HEK293 (cell line): Measurements from ENCODE around the gene ZNF211.

ENCODE experiments used
- AEBP2 ChIP-seq: fragments of 450-650 bp; formaldehyde crosslinking; IDR thresholded peaks from 2 replicates; pipeline ENCODE4 v1.5.1; 2016; ENCODE audit warnings: missing biosample characterization, missing genetic modification characterization, borderline replicate concordance
- EGR2 ChIP-seq: fragments of 450-650 bp; formaldehyde crosslinking; IDR thresholded peaks from 2 replicates; pipeline ENCODE4 v1.5.1; 2016; ENCODE audit warnings: low read depth, missing biosample characterization, missing genetic modification characterization
- KLF8 ChIP-seq: fragments of 450-650 bp; formaldehyde crosslinking; IDR thresholded peaks from 2 replicates; pipeline ENCODE4 v1.5.1; 2016; ENCODE audit warnings: missing biosample characterization, missing genetic modification characterization
- MEIS1 ChIP-seq: sonication (generic); formaldehyde crosslinking; IDR thresholded peaks from 2 replicates; pipeline ENCODE4 v1.8.1; 2022; ENCODE audit warnings: missing genetic modification reagents, mild to moderate bottlenecking, borderline replicate concordance
- SP2 ChIP-seq: fragments of 450-650 bp; formaldehyde crosslinking; IDR thresholded peaks from 2 replicates; pipeline ENCODE4 v1.5.1; 2016; ENCODE audit warnings: missing biosample characterization, missing genetic modification characterization
- SP7 ChIP-seq: fragments of 450-650 bp; formaldehyde crosslinking; IDR thresholded peaks from 2 replicates; pipeline ENCODE4 v1.5.1; 2016; ENCODE audit warnings: missing biosample characterization, missing genetic modification characterization
- WT1 ChIP-seq: fragments of 450-650 bp; formaldehyde crosslinking; IDR thresholded peaks from 2 replicates; pipeline ENCODE4 v1.5.1; 2016; ENCODE audit warnings: missing biosample characterization, missing genetic modification characterization
- ZBTB17 ChIP-seq: fragments of 450-650 bp; formaldehyde crosslinking; IDR thresholded peaks from 2 replicates; pipeline ENCODE4 v1.5.1; 2016; ENCODE audit warnings: missing biosample characterization, missing genetic modification characterization
- ZFHX2 ChIP-seq: fragments of 450-650 bp; formaldehyde crosslinking; conservative IDR thresholded peaks from 2 replicates; pipeline ENCODE4 v1.5.1; 2016; ENCODE audit warnings: missing biosample characterization, missing genetic modification characterization
- ZNF114 ChIP-seq: fragments of 450-650 bp; formaldehyde crosslinking; IDR thresholded peaks from 2 replicates; pipeline ENCODE4 v1.5.0; 2017; ENCODE audit warnings: missing biosample characterization, missing genetic modification characterization
- ZNF184 ChIP-seq: fragments of 450-650 bp; IDR thresholded peaks from 2 replicates; pipeline ENCODE4 v1.5.1; 2018; ENCODE audit warnings: missing biosample characterization, mild to moderate bottlenecking, missing genetic modification characterization
- ZNF202 ChIP-seq: fragments of 450-650 bp; formaldehyde crosslinking; IDR thresholded peaks from 2 replicates; pipeline ENCODE4 v1.5.1; 2016; ENCODE audit warnings: missing biosample characterization, missing genetic modification characterization, borderline replicate concordance
- ZNF24 ChIP-seq: fragments of 450-650 bp; formaldehyde crosslinking; IDR thresholded peaks from 2 replicates; pipeline ENCODE4 v1.5.1; 2016; ENCODE audit warnings: missing biosample characterization, missing genetic modification characterization
- ZNF248 ChIP-seq: fragments of 450-650 bp; formaldehyde crosslinking; IDR thresholded peaks from 2 replicates; pipeline ENCODE4 v1.5.1; 2017; ENCODE audit warnings: missing biosample characterization, missing genetic modification characterization
- ZNF311 ChIP-seq: fragments of 450-650 bp; formaldehyde crosslinking; IDR thresholded peaks from 2 replicates; pipeline ENCODE4 v1.5.1; 2017; ENCODE audit warnings: missing biosample characterization, missing genetic modification characterization, borderline replicate concordance
- ZNF350 ChIP-seq: fragments of 450-650 bp; formaldehyde crosslinking; IDR thresholded peaks from 2 replicates; pipeline ENCODE4 v1.5.0; 2017; ENCODE audit warnings: missing biosample characterization, mild to moderate bottlenecking, missing genetic modification characterization
- ZNF37A ChIP-seq: fragments of 450-650 bp; IDR thresholded peaks from 2 replicates; pipeline ENCODE4 v1.5.1; 2018; ENCODE audit warnings: missing biosample characterization, missing genetic modification characterization
- ZNF544 ChIP-seq: fragments of 450-650 bp; formaldehyde crosslinking; IDR thresholded peaks from 2 replicates; pipeline ENCODE4 v1.5.0; 2017; ENCODE audit warnings: missing biosample characterization, missing genetic modification characterization
- ZNF561 ChIP-seq: fragments of 450-650 bp; IDR thresholded peaks from 2 replicates; pipeline ENCODE4 v1.5.1; 2018; ENCODE audit warnings: missing biosample characterization, missing genetic modification characterization, borderline replicate concordance
- ZNF596 ChIP-seq: fragments of 450-650 bp; IDR thresholded peaks from 2 replicates; pipeline ENCODE4 v1.5.0; 2018; ENCODE audit warnings: missing biosample characterization, mild to moderate bottlenecking, missing genetic modification characterization, moderate library complexity
- ZNF639 ChIP-seq: fragments of 450-650 bp; formaldehyde crosslinking; IDR thresholded peaks from 2 replicates; pipeline ENCODE4 v1.5.1; 2016; ENCODE audit warnings: missing biosample characterization, missing genetic modification characterization
- ZNF658 ChIP-seq: fragments of 450-650 bp; formaldehyde crosslinking; IDR thresholded peaks from 2 replicates; pipeline ENCODE4; 2016; ENCODE audit warnings: missing biosample characterization, missing genetic modification characterization
- ZNF660 ChIP-seq: fragments of 450-650 bp; IDR thresholded peaks from 2 replicates; pipeline ENCODE4 v1.5.1; 2018; ENCODE audit warnings: missing biosample characterization, mild to moderate bottlenecking, missing genetic modification characterization
- ZNF830 ChIP-seq: fragments of 450-650 bp; IDR thresholded peaks from 2 replicates; pipeline ENCODE4 v1.5.0; 2018; ENCODE audit warnings: missing biosample characterization, missing genetic modification characterization, low read depth, mild to moderate bottlenecking, moderate library complexity
- ZNF843 ChIP-seq: fragments of 450-650 bp; formaldehyde crosslinking; IDR thresholded peaks from 2 replicates; pipeline ENCODE4 v1.5.1; 2016; ENCODE audit warnings: missing biosample characterization, missing genetic modification characterization
- TF ChIP-seq, protein P1 (sequence below): fragments of 450-650 bp; formaldehyde crosslinking; conservative IDR thresholded peaks from 2 replicates; pipeline ENCODE4 v1.5.1; 2016; ENCODE audit warnings: low read depth, missing biosample characterization, missing genetic modification characterization
- TF ChIP-seq, protein P2 (sequence below): fragments of 450-650 bp; formaldehyde crosslinking; conservative IDR thresholded peaks from 2 replicates; pipeline ENCODE4 v1.5.1; 2016; ENCODE audit warnings: low read depth, missing biosample characterization, missing genetic modification characterization
- TF ChIP-seq, protein P3 (sequence below): fragments of 450-650 bp; formaldehyde crosslinking; IDR thresholded peaks from 2 replicates; pipeline ENCODE4 v1.5.1; 2016; ENCODE audit warnings: missing biosample characterization, missing genetic modification characterization

The ZNF211 gene

GRCh38 chr19:57599761-57600383, 33.1 kb upstream of the ZNF211 start, which contains the start of gene ZNF530 (continued):
- TF ChIP-seq, protein P1, sequence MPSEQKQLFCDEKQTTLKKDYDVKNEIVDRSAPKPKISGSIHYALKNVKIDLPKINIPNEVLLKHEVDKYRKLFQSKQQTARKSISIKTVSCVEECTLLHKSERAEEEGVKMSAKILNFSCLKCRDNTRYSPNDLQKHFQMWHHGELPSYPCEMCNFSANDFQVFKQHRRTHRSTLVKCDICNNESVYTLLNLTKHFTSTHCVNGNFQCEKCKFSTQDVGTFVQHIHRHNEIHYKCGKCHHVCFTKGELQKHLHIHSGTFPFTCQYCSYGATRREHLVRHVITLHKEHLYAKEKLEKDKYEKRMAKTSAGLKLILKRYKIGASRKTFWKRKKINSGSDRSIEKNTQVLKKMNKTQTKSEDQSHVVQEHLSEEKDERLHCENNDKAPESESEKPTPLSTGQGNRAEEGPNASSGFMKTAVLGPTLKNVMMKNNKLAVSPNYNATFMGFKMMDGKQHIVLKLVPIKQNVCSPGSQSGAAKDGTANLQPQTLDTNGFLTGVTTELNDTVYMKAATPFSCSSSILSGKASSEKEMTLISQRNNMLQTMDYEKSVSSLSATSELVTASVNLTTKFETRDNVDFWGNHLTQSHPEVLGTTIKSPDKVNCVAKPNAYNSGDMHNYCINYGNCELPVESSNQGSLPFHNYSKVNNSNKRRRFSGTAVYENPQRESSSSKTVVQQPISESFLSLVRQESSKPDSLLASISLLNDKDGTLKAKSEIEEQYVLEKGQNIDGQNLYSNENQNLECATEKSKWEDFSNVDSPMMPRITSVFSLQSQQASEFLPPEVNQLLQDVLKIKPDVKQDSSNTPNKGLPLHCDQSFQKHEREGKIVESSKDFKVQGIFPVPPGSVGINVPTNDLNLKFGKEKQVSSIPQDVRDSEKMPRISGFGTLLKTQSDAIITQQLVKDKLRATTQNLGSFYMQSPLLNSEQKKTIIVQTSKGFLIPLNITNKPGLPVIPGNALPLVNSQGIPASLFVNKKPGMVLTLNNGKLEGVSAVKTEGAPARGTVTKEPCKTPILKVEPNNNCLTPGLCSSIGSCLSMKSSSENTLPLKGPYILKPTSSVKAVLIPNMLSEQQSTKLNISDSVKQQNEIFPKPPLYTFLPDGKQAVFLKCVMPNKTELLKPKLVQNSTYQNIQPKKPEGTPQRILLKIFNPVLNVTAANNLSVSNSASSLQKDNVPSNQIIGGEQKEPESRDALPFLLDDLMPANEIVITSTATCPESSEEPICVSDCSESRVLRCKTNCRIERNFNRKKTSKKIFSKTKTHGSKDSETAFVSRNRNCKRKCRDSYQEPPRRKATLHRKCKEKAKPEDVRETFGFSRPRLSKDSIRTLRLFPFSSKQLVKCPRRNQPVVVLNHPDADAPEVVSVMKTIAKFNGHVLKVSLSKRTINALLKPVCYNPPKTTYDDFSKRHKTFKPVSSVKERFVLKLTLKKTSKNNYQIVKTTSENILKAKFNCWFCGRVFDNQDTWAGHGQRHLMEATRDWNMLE (tag by site-specific recombination): peak; percentile 97
- TF ChIP-seq ZNF350 (tag by site-specific recombination) (peak; percentile 67; the same call in 1 of the 2 replicates), ZNF561 (tag by site-specific recombination) (peak; percentile 23; the same call in 1 of the 2 replicates), ZNF658 (tag by site-specific recombination) (no peak), ZNF37A (tag by site-specific recombination) (peak; percentile 59; the same call in 1 of the 2 replicates), EGR2 (no peak), ZNF202 (tag by site-specific recombination) (no peak), MEIS1 (CRISPR knock-in tag) (no peak), SP2 (peak; percentile 78), ZNF24 (tag by site-specific recombination) (peak; percentile 88; the same call in 1 of the 2 replicates), ZNF544 (tag by site-specific recombination) (peak; percentile 69), ZNF596 (no peak), ZNF114 (tag by site-specific recombination) (no peak), ZNF184 (tag by site-specific recombination) (peak; percentile 70; the same call in 1 of the 2 replicates), ZNF248 (tag by site-specific recombination) (0 out of 2 replicates have a peak, but pooled peaks have one; percentile 53), ZBTB17 (tag by site-specific recombination) (peak; percentile 55), ZFHX2 (no peak), SP7 (tag by site-specific recombination) (peak; percentile 65), ZNF843 (tag by site-specific recombination) (peak; percentile 42; the same call in 1 of the 2 replicates), KLF8 (tag by site-specific recombination) (peak; percentile 70; the same call in 1 of the 2 replicates), ZNF311 (no peak), ZNF660 (peak; percentile 98), ZNF830 (tag by site-specific recombination) (peak; percentile 34; the same call in 1 of the 2 replicates), AEBP2 (tag by site-specific recombination) (no peak), WT1 (tag by site-specific recombination) (peak; percentile 52; the same call in 1 of the 2 replicates), ZNF639 (tag by site-specific recombination) (no peak)
- TF ChIP-seq, protein P2, sequence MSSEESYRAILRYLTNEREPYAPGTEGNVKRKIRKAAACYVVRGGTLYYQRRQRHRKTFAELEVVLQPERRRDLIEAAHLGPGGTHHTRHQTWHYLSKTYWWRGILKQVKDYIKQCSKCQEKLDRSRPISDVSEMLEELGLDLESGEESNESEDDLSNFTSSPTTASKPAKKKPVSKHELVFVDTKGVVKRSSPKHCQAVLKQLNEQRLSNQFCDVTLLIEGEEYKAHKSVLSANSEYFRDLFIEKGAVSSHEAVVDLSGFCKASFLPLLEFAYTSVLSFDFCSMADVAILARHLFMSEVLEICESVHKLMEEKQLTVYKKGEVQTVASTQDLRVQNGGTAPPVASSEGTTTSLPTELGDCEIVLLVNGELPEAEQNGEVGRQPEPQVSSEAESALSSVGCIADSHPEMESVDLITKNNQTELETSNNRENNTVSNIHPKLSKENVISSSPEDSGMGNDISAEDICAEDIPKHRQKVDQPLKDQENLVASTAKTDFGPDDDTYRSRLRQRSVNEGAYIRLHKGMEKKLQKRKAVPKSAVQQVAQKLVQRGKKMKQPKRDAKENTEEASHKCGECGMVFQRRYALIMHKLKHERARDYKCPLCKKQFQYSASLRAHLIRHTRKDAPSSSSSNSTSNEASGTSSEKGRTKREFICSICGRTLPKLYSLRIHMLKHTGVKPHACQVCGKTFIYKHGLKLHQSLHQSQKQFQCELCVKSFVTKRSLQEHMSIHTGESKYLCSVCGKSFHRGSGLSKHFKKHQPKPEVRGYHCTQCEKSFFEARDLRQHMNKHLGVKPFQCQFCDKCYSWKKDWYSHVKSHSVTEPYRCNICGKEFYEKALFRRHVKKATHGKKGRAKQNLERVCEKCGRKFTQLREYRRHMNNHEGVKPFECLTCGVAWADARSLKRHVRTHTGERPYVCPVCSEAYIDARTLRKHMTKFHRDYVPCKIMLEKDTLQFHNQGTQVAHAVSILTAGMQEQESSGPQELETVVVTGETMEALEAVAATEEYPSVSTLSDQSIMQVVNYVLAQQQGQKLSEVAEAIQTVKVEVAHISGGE: peak; percentile 97
- TF ChIP-seq, protein P3, sequence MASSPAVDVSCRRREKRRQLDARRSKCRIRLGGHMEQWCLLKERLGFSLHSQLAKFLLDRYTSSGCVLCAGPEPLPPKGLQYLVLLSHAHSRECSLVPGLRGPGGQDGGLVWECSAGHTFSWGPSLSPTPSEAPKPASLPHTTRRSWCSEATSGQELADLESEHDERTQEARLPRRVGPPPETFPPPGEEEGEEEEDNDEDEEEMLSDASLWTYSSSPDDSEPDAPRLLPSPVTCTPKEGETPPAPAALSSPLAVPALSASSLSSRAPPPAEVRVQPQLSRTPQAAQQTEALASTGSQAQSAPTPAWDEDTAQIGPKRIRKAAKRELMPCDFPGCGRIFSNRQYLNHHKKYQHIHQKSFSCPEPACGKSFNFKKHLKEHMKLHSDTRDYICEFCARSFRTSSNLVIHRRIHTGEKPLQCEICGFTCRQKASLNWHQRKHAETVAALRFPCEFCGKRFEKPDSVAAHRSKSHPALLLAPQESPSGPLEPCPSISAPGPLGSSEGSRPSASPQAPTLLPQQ: 0 out of 2 replicates have a peak, but pooled peaks have one; percentile 61
